GM18861 (cell line): Measurements from ENCODE around the gene ISX.
"Not testable (repeated sequence)": the region's sequence is repeated elsewhere in the genome, so short reads cannot be mapped to it uniquely, and the experiment has no call there.

ENCODE experiments used
- ATAC-seq: cut with Tn5 transposase; IDR thresholded peaks from one replicate; pipeline ENCODE4 v1.9.1; 2021; ENCODE audit not compliant: unreplicated experiment

ISX gene

DNA sequence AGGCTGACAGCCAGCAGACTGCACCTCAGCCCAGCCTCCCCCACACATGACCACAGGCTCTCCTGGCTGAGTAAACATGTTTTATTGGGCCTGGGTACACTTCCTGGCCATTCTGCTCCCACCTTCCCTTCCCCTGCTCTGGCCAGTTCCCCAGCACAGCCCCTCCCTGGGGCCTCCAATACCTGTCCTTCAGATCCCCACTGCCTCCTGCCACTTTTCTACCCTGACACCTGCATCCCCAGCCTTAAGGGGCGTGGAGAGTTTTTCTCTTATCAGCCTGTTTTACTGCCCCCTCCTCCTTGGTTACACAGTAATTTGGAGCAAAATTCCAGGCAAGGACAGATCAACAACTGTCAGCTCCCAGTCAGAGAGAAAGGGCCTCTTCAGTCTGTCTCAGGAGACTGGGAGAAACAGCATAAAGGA, at the start of gene ISX:
Gene ISX (plus strand): TSS at position 363 of the 423 bp plus-strand sequence. CDS start 930 bp downstream, outside the sequence.
- no peak for ATAC-seq

DNA sequence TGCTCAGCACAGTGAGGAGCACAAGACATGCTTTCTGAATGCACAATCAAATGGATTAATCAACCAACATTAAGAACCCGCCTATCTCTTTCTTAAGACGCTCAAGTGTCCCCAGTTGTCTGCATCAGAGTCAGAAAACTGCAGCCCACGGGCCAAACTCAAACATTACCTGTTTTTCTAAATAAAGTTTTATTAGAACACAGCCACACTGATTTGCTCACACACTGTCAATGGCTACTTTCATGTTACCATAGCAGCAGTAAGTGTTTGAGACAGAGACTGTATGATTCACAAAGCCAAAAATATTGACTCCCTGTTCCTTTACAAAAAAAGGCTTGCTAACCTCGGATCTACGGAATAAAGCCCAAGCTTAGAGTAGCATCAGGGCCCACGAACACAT, 49.0 kb upstream of the ISX start:
- no peak for ATAC-seq

DNA sequence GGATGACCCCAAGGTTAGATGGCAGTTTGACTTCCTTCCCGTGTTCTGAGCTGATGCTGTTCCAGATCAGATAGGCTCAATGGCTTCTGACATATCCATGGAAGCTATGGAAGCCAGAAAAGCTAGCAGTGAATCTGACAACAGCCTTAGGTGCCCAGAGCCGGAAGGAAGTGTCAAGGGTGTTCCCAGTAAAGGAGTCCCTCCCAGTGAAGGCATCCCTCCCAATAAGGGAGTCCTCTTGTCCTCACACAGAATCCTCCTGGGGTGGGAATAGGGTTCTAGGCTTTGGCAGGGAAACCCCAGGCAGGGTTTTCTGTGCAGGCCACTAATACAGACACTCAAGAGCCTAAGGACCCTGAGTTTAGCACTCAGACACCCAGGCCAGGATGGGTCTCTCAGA, 47.0 kb upstream of the ISX start:
- no peak for ATAC-seq

GRCh38 chr22:35020517-35020916, 45.4 kb upstream of the ISX start:
- ATAC-seq: no peak

DNA sequence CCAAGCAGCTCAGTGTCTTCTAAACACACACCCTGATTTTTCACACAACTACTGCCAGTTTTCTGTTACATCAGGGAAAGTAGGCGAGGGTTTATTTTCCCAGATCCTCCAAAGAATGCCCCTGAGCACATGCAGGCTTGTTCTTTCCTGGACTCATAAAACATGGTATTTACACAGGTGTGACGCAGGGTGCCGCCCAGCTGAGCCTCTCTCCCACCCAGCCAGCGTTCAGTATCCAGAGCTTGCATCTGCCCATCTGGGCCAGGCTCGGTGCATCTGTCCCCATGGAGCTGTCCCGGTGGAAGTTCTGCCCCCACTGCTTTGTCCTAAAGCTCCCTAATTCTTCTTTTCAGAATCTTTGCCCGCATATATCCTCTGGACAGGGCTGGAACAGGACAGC, 44.8 kb upstream of the ISX start:
- no peak for ATAC-seq

DNA sequence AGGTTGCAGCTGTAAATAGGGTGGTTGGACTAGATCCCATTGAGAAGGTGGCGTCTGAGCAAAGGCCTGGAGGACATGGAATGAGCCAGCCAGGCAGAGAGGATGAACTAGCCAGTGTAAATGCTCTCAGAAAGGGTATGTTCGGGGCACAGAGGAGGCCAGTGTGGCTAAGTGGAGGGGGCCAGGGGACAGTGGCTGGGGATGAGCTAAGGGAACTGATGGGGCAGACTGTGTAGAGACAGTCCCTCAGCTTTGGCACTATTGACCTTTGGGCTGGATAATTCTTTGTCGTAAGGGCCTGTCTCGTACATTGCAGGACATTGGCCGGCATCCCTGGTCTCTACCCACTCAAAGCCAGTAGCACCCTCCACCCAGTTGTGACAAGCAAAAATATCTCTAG, 43.7 kb upstream of the ISX start:
- ATAC-seq: no peak

- no peak for ATAC-seq
Observed at GRCh38 chr22:35023692-35024363, 42.1 kb upstream of the ISX start.

GRCh38 chr22:35024364-35024692, 41.6 kb upstream of the ISX start:
- no peak for ATAC-seq

DNA sequence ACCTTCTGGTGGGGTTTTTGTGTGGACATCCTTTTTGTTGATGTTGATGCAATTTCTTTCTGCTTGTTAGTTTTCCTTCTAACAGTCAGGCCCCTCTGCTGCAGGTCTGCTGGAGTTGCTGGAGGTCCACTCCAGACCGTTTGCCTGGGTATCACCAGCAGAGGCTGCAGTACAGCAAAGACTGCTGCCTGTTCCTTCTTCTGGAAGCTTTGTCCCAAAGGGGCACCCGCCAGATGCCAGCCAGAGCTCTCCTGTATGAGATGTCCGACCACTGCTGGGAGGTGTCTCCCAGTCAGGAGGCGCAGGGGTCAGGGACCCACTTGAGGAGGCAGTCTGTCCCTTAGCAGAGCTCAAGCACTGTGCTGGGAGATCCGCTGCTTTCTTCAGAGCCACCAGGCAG, 35.8 kb upstream of the ISX start:
- not testable (repeated sequence) for ATAC-seq

- ATAC-seq: no peak
Observed at GRCh38 chr22:35032571-35032970, 33.4 kb upstream of the ISX start.

DNA sequence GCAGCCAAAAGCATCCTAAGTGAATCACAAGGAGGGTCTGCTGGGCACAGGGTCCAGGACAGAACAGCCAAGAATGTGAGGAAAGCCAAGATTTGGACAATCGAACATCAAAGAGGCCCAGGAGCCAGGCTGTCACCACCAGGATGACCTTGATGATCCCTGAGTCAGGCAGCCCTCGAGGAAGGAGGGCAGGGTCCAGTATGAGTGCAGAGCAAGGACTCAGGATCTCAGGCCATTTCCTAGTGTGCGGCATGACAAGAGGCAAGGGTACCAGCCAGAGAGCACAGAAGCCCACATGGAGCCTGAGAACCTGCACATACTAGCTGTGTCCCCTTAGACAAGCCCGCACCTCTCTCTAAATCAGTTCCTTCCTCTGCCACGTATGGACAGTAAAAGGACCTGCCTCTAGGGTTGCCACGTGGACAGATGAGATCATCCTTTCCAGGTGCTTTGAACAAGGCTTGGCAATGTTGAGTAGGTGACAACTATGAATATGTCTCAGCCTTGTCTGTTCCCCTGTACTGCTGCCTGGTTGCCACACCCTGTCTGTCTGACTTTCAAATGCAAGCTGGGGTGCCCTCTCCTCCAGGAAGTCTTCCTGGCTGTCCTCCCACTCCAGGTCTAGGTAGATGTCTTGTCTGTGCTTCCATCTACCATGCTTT, 32.2 kb upstream of the ISX start:
- ATAC-seq: no peak

DNA sequence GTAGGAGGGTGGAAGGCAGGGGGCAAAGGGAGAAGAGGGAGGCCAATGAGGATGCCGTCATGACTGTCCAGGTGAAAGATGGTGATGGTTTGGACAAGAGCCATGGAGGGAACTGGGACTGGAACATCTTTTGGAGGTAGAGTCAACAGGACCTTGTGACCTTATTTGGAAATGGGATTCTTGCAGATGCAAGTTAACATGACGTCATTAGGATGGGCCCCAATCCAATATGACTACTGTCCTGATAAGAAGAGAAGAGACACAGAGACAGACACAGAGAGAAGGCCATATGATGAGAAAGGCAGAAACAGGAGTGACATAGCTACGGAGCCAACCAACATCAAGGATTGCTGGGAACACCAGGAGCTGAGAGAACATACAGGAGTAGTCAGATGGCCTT, 31.0 kb upstream of the ISX start:
- ATAC-seq: no peak

DNA sequence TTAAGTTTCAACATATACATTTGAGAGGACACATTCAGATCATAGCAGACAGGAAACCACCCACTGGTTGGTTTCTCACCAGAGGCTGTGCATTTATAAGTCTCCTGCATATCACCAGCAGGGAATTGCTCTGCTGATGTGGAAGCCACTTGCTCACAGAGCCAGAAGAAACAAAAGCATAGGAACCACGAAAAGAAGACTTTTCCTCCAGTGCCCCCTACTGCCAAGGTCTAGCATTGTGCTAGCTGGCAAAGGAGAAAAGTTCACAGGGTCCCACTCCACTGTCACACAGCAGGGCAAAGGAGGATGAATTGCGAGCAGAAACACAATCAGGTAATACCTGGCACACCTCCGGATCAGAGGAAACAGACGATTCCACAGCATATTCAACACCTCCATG, 28.9 kb upstream of the ISX start:
- no peak for ATAC-seq

DNA sequence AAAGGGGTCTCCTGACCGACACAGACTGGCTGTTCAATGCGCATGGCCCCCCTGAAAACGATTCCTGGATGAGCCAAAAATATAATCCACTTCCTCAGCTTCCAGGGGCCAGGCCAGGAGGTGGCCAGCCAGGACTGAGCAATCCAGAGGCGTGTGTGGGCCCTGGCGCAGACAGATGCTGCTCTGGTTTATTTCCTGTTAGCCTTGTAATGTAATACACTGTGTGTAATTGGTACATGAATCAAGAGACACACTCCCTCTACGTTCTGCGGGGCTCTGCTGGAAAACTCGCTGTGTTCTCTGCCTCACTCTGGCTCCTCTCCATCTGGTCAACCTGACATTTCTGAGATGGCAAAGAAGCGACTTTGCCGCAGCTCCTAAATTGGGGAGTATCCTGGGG, 26.3 kb upstream of the ISX start:
- ATAC-seq: no peak

- ATAC-seq: no peak
Observed at GRCh38 chr22:35043252-35043933, 22.6 kb upstream of the ISX start.

GRCh38 chr22:35043934-35044319, 22.0 kb upstream of the ISX start:
- ATAC-seq: no peak

DNA sequence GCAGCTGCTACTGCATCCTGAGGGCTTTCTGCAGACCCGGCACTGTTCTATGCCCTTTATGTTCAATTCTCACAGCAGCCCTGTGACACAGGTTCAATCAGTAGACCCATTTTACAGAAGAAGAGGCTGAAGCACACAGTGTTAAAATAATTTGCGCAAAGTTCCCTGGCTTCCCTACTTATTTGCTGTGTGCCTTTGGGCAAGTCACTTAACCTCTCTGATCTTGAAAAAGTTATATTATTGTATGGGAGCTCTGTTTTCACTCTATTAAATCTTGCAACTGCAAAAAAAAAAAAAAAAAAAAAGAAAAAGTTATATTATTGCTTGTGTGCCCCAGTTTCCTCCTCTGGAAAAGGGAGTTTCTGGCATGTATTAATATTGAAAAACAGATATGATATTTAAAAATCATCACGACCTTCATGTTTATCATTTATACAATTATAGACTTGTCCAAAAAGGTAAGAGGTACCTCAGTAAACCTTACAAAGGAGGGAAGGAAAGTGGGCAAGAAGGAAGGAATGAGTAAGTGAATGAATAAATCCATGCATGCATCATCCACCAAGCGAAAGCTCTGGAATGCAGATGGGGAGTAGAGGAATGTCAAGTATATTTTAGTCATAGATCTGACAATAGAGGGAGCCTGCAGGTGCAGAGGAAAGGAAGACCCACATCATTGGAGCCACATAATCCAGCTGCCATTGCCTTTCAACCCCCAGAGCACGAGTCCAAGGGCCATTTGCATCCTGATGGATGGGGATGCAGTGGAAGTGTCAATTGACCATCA, 21.2 kb upstream of the ISX start:
- ATAC-seq: no peak

GRCh38 chr22:35045451-35045850, 20.5 kb upstream of the ISX start:
- ATAC-seq: no peak

DNA sequence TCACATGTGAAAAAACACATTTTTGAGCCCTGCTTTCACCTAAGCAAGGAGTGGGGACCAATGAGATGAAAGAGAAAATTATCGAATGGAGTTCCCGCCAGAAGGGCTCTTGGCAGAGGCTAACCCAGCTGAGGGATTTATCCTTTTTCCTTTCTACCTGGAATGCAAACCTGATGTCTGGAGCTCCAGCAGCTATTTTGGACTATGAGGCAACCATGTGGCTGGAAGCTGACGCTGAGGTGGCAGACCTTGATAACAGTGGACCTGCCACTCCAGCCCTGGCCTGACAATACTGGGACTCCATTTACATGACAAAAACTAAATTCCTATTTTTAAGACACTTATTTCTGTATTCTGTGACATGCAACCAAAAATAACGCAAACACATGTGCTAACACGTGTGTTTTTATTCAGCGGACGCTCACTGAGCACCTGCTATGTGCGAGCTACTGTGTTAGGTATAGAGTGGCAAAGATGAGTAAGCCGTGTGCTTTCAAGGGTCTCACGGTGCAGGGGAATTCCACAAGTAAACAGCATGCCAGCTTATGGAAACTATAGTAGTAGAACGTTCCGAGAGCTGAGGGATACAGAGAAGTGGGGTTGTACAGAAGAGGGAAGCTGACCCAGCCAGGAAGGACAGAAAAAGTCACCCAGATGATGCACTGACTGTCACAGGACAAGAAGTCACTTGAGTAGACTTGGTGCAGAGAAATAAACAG, 19.1 kb upstream of the ISX start:
- no peak for ATAC-seq

DNA sequence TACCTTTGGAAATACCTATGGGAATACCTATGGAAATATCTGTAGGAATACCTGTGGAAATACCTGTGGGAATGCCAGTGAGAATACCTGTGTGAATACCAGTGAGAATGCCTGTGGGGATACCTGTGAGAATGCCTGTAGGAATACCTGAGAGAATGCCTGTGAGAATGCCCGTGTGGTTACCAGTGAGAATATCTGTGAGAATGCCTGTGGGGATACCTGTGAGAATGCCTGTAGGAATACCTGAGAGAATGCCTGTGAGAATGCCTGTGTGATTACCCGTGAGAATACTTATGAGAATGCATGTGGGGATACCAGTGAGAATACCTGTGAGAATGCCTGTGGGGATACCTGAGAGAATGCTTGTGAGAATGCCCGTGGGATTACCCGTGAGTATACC, 15.9 kb upstream of the ISX start:
- not testable (repeated sequence) for ATAC-seq

GRCh38 chr22:35051013-35051535, 14.9 kb upstream of the ISX start:
- no peak for ATAC-seq
